ENCODE measurements around the gene TMEM178B.

Gene TMEM178B

DNA sequence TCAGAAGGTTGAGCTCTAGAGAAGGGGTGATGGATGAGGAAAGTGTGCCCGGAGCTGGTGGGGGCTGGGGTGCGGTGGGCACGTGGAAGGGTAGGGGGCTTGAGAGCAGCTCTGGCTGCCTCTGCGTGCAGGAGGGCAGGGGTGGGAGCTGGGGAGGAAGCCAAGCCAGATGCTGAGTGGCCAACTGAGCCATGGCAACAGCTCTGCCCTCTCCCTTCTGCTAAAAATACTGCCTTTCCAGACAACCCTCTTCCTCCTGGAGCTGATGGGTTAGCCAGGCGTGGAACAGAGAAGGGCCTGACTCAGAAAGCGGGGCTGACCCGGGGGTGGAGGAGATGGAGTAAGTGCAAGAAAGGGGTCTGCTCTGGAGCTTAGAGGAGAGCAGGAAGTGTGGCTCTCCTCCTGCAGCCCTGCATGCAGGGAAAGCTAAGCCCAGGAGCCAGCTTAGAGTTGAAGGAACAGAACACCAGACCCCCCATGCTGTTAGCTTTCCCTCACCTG is 362.8 kb downstream of the TMEM178B start:
- TF ChIP-seq FOXP2 (optimal IDR thresholded peaks at IDR 0.05; ENCODE audit: borderline replicate concordance, extremely low read depth, extremely low read length, insufficient read depth) (no peak), SIN3A (IDR thresholded peaks at IDR 0.05; ENCODE audit: borderline replicate concordance, insufficient read depth, low read length) (no peak), TAF1 (IDR thresholded peaks at IDR 0.05; ENCODE audit: borderline replicate concordance, insufficient read depth, low read length) (no peak), REST (IDR thresholded peaks at IDR 0.05; ENCODE audit: insufficient read depth in 1 of 2, low read depth in 2 of 2, low read length in 2 of 2) (no peak), POLR2AphosphoS5 (IDR thresholded peaks at IDR 0.05; ENCODE audit: low read depth, low read length) (no peak)

DNA sequence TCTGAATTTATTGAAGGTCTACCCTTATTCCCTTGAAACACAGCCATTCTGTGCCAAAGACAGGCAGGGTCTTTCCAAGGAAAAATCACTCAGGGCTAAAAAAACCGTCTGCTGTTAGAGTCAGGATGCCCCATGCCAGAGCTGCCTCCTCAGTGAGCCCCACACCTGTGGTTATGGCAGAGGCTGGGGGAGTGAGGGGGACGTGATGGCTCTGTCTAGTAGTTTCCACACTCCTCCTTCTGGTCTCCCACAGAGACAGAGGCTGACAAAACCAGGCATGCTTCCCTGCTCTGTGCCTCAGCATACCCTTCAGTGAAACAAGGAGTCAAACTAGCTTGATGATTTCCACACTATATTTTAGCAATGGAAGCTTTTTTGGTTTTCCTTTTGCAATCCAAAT is 365.3 kb downstream of the TMEM178B start:
- TF ChIP-seq TAF1 (IDR thresholded peaks at IDR 0.05; ENCODE audit: borderline replicate concordance, insufficient read depth, low read length) (no peak), REST (IDR thresholded peaks at IDR 0.05; ENCODE audit: insufficient read depth in 1 of 2, low read depth in 2 of 2, low read length in 2 of 2) (no peak)

GRCh38 chr7:141439776-141440175 is 365.9 kb downstream of the TMEM178B start:
- TF ChIP-seq SIN3A (IDR thresholded peaks at IDR 0.05; ENCODE audit: borderline replicate concordance, insufficient read depth, low read length) (no peak), FOXP2 (optimal IDR thresholded peaks at IDR 0.05; ENCODE audit: borderline replicate concordance, extremely low read depth, extremely low read length, insufficient read depth) (no peak), TAF1 (IDR thresholded peaks at IDR 0.05; ENCODE audit: borderline replicate concordance, insufficient read depth, low read length) (no peak), REST (IDR thresholded peaks at IDR 0.05; ENCODE audit: insufficient read depth in 1 of 2, low read depth in 2 of 2, low read length in 2 of 2) (no peak), POLR2AphosphoS5 (IDR thresholded peaks at IDR 0.05; ENCODE audit: low read depth, low read length) (no peak)

DNA sequence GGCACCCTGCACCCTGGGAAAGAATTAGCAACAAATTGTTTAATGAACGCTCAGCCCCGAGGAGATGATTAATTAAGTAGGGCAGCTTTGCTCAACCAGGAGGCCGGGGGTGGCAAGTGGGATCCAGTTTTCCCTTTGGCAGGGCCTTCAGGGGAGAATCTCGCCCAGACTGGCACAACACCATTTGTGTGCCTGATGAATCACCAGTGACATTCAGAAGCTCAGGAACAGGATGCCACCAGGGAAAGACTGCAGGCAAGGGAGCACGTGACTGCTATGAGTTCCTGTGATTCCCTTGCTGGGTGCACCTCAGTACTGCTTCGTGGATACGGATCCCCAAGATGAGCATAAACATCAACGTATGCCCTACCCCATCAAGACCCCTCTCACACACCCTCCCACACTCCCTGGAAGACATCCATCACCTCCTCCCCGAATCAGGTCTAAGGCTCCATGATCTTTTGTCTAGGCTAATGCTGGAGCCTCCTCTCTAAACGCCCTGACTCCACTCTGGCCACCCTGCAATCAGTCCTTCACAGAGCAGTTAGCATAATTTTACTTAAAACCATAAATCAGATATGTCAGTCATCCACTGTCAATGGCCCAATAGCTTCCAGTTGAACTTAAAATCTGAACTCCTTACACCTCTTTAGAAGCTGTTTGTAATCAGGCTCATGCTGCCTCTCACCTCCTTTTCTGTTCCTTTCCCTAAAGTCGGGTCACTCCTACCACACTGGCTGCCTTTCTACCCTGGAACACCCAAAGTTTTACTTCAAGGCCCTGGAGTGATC is 368.2 kb downstream of the TMEM178B start:
- TF ChIP-seq SIN3A (IDR thresholded peaks at IDR 0.05; ENCODE audit: borderline replicate concordance, insufficient read depth, low read length) (no peak), FOXP2 (optimal IDR thresholded peaks at IDR 0.05; ENCODE audit: borderline replicate concordance, extremely low read depth, extremely low read length, insufficient read depth) (no peak), TAF1 (IDR thresholded peaks at IDR 0.05; ENCODE audit: borderline replicate concordance, insufficient read depth, low read length) (no peak), POLR2AphosphoS5 (IDR thresholded peaks at IDR 0.05; ENCODE audit: low read depth, low read length) (no peak), REST (IDR thresholded peaks at IDR 0.05; ENCODE audit: insufficient read depth in 1 of 2, low read depth in 2 of 2, low read length in 2 of 2) (no peak)

Data from PFSK-1 (cell line).